Measurements from ENCODE around the gene ANTXR1. TPM values are rescaled to one million over a fixed set of nuclear protein-coding genes. Genes with fewer than 3 reads are reported as not detected.
A peak's percentile ranks its signal among the peaks of the same experiment; 100 is the strongest.

ANTXR1 gene
- total and polyA plus RNA-seq, 2 donors (not counting 1 experiment from before 2014, with no cell fraction given) = 44.6 to 101 TPM

- H3K4me3 ChIP-seq (replicated peaks in 1 of 4; ENCODE audit: control extremely low read depth in 1 of 4, insufficient read depth in 1 of 4, low read depth in 3 of 4, low read length in 4 of 4) = no peak overlapping the region
- no peaks in the 10 kb centered on the region for H3K79me2 ChIP-seq (ENCODE audit: control insufficient read depth, insufficient read depth, low read length)
- no peaks in the 10 kb centered on the region for H3K36me3 ChIP-seq (ENCODE audit: control insufficient read depth, insufficient read depth, low read length)
- DNase-seq (ENCODE audit: low read depth in 2 of 2) = peak in 1 of 2 donors; percentile 90
- H3K9ac ChIP-seq (ENCODE audit: insufficient read depth, low read length) = no peak overlapping the region
- no peaks in the 10 kb centered on the region for H3K27me3 ChIP-seq (ENCODE audit: control insufficient read depth, insufficient read depth, low read length)
- no peak overlapping the region for H3K27ac ChIP-seq (ENCODE audit: insufficient read depth, low read length)
- H4K20me1 ChIP-seq (ENCODE audit: control insufficient read depth, extremely low read depth, insufficient read depth, low read length) = peaks cover 2% of the 10 kb centered on the region
- no peaks in the 10 kb centered on the region for H3K9me3 ChIP-seq (ENCODE audit: control insufficient read depth, insufficient read depth, low read depth, low read length)
- H3K4me2 ChIP-seq (ENCODE audit: extremely low read depth, insufficient read depth, low read length) = no peak overlapping the region
- H3K4me1 ChIP-seq (ENCODE audit: control insufficient read depth, extremely low read depth, insufficient read depth, low read length) = no peaks in the 10 kb centered on the region
- no peak overlapping the region for H2AFZ ChIP-seq (ENCODE audit: low read length)
- TF ChIP-seq EZH2 (IDR thresholded peaks at IDR 0.05; ENCODE audit: low read length, missing control alignments) = no peak
- TF ChIP-seq, protein P1, sequence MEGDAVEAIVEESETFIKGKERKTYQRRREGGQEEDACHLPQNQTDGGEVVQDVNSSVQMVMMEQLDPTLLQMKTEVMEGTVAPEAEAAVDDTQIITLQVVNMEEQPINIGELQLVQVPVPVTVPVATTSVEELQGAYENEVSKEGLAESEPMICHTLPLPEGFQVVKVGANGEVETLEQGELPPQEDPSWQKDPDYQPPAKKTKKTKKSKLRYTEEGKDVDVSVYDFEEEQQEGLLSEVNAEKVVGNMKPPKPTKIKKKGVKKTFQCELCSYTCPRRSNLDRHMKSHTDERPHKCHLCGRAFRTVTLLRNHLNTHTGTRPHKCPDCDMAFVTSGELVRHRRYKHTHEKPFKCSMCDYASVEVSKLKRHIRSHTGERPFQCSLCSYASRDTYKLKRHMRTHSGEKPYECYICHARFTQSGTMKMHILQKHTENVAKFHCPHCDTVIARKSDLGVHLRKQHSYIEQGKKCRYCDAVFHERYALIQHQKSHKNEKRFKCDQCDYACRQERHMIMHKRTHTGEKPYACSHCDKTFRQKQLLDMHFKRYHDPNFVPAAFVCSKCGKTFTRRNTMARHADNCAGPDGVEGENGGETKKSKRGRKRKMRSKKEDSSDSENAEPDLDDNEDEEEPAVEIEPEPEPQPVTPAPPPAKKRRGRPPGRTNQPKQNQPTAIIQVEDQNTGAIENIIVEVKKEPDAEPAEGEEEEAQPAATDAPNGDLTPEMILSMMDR (conservative IDR thresholded peaks at IDR 0.05 in 1 of 2, IDR thresholded peaks at IDR 0.05 in 1 of 2; ENCODE audit: low read depth in 1 of 2, low read length in 2 of 2) = no peak
Observed at GRCh38 chr2:69032336-69032735, 19.4 kb downstream of the ANTXR1 start.

- no peak for TF ChIP-seq EZH2 (IDR thresholded peaks at IDR 0.05; ENCODE audit: low read length, missing control alignments)
- TF ChIP-seq, protein P1 (conservative IDR thresholded peaks at IDR 0.05 in 1 of 2, IDR thresholded peaks at IDR 0.05 in 1 of 2; ENCODE audit: low read depth in 1 of 2, low read length in 2 of 2) = no peak
- Histone ChIP-seq H2AFZ (ENCODE audit: low read length) (no peak overlapping the region), H4K20me1 (ENCODE audit: control insufficient read depth, extremely low read depth, insufficient read depth, low read length) (peaks cover 2% of the 10 kb centered on the region), H3K79me2 (ENCODE audit: control insufficient read depth, insufficient read depth, low read length) (no peaks in the 10 kb centered on the region), H3K36me3 (ENCODE audit: control insufficient read depth, insufficient read depth, low read length) (no peaks in the 10 kb centered on the region), H3K27me3 (ENCODE audit: control insufficient read depth, insufficient read depth, low read length) (no peaks in the 10 kb centered on the region), H3K9me3 (ENCODE audit: control insufficient read depth, insufficient read depth, low read depth, low read length) (no peaks in the 10 kb centered on the region), H3K27ac (ENCODE audit: insufficient read depth, low read length) (no peak overlapping the region), H3K4me3 (replicated peaks in 1 of 4; ENCODE audit: control extremely low read depth in 1 of 4, insufficient read depth in 1 of 4, low read depth in 3 of 4, low read length in 4 of 4) (no peak overlapping the region), H3K4me1 (ENCODE audit: control insufficient read depth, extremely low read depth, insufficient read depth, low read length) (no peaks in the 10 kb centered on the region), H3K4me2 (ENCODE audit: extremely low read depth, insufficient read depth, low read length) (no peak overlapping the region), H3K9ac (ENCODE audit: insufficient read depth, low read length) (no peak overlapping the region)
- DNase-seq (ENCODE audit: low read depth in 2 of 2) = peak; percentile 16 to 70
Observed at GRCh38 chr2:69033461-69034095, 20.6 kb downstream of the ANTXR1 start.

DNA sequence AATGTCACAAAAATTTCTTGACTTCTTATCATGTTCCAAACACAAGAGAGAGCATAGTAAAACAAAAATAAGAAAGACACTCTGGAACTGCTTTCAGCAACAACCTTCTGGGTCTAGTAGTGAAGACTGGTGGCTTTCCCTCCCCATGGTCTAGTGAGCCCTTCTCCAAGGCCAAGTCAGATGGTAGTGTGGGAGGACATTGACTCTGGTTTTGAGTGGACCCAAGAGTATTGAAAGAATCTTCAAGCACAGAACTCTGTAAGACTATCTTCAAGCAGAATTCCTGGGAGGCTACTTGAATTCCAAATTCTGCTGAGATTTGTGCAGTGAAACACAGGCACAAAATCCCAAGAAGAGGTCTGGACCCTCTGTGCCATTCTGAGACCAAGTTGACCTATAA lies 21.1 kb downstream of the ANTXR1 start:
- Histone ChIP-seq H3K79me2 (ENCODE audit: control insufficient read depth, insufficient read depth, low read length) (no peaks in the 10 kb centered on the region), H3K36me3 (ENCODE audit: control insufficient read depth, insufficient read depth, low read length) (no peaks in the 10 kb centered on the region), H3K9me3 (ENCODE audit: control insufficient read depth, insufficient read depth, low read depth, low read length) (no peaks in the 10 kb centered on the region), H3K4me1 (ENCODE audit: control insufficient read depth, extremely low read depth, insufficient read depth, low read length) (no peaks in the 10 kb centered on the region), H3K27ac (ENCODE audit: insufficient read depth, low read length) (no peak overlapping the region), H3K27me3 (ENCODE audit: control insufficient read depth, insufficient read depth, low read length) (no peaks in the 10 kb centered on the region), H2AFZ (ENCODE audit: low read length) (no peak overlapping the region), H3K9ac (ENCODE audit: insufficient read depth, low read length) (no peak overlapping the region), H3K4me2 (ENCODE audit: extremely low read depth, insufficient read depth, low read length) (no peak overlapping the region), H4K20me1 (ENCODE audit: control insufficient read depth, extremely low read depth, insufficient read depth, low read length) (peaks cover 2% of the 10 kb centered on the region), H3K4me3 (replicated peaks in 1 of 4; ENCODE audit: control extremely low read depth in 1 of 4, insufficient read depth in 1 of 4, low read depth in 3 of 4, low read length in 4 of 4) (no peak overlapping the region)
- DNase-seq (ENCODE audit: low read depth in 2 of 2) = no peak
- TF ChIP-seq EZH2 (IDR thresholded peaks at IDR 0.05; ENCODE audit: low read length, missing control alignments) = no peak
- TF ChIP-seq, protein P1 (conservative IDR thresholded peaks at IDR 0.05 in 1 of 2, IDR thresholded peaks at IDR 0.05 in 1 of 2; ENCODE audit: low read depth in 1 of 2, low read length in 2 of 2) = no peak
